Measurements from ENCODE around the gene CFDP1.

GRCh38 chr16:75392906-75393305 is 40.4 kb downstream of the CFDP1 start:
- TF ChIP-seq MAX (IDR thresholded peaks at IDR 0.05) (no peak), FOXM1 (IDR thresholded peaks at IDR 0.05; ENCODE audit: borderline replicate concordance, low read depth) (no peak), REST (IDR thresholded peaks at IDR 0.05; ENCODE audit: low read depth) (no peak), TAF1 (IDR thresholded peaks at IDR 0.05; ENCODE audit: low read depth) (no peak), CREB1 (IDR thresholded peaks at IDR 0.05; ENCODE audit: low read depth) (no peak), EGR1 (IDR thresholded peaks at IDR 0.05) (no peak), RAD21 (IDR thresholded peaks at IDR 0.05; ENCODE audit: low read depth) (no peak), EP300 (IDR thresholded peaks at IDR 0.05; ENCODE audit: borderline replicate concordance) (no peak), NFIC (IDR thresholded peaks at IDR 0.05) (no peak), CEBPB (IDR thresholded peaks at IDR 0.05) (no peak), ZBTB7A (IDR thresholded peaks at IDR 0.05; ENCODE audit: low read depth) (no peak), YY1 (IDR thresholded peaks at IDR 0.05; ENCODE audit: low read depth) (no peak), TCF12 (IDR thresholded peaks at IDR 0.05; ENCODE audit: low read depth) (no peak)
